GM12874 (cell line): Measurements from ENCODE around the gene SLC32A1.

Source experiments
- TF ChIP-seq, protein P1 (sequence below): IDR thresholded peaks from 2 replicates; pipeline ENCODE4 v1.5.1; 2011; ENCODE audit warnings: low read depth, mild to moderate bottlenecking, control low read depth, low read length, moderate library complexity; ENCODE audit not compliant: insufficient read depth

SLC32A1 gene

DNA sequence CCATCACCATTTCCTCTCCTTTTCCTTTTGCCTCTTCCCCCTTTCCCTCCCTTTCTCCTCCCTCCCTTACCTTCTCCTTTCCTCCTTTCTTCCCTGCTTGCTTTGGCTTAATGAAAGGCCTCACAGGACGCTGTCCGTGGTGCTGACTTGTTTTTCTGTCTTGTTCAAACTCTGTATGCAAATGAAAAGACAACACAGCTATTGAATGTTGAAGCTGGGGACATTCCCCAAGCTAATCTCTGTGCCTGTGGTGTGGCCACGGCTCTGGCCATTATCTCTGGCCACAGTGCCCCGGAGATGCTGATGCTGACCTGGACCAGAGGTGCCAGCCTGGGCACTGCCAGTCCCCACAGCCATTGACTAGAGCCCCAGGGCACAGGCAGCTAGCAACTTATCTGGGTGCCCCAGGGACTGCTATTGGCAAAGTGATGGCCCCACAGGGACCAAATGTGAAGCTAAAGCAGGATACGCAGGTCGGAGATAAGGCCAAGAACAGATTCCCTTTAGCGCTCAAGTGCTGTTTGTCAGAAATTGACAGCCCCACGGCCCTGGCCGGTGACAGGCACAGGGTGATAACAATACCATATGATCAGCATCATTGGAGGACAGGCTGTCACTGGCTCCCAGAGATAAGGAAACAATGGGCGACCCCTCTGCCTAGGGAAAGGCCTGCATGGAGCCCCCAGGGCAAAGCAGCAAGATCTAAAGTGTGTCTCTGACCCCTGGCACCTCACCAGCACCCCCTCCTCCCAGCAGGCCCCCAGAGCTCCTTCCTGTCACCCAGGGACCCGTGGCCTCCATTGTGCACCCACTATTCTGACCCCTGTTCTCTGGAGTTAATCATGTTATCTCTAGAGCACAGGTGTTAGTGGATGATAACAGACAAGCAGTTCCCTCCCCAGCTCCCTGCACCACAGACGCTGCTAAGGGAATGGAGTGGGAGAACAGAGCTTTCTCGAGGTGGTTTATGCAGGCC is 31.6 kb upstream of the SLC32A1 start:
- TF ChIP-seq, protein P1, sequence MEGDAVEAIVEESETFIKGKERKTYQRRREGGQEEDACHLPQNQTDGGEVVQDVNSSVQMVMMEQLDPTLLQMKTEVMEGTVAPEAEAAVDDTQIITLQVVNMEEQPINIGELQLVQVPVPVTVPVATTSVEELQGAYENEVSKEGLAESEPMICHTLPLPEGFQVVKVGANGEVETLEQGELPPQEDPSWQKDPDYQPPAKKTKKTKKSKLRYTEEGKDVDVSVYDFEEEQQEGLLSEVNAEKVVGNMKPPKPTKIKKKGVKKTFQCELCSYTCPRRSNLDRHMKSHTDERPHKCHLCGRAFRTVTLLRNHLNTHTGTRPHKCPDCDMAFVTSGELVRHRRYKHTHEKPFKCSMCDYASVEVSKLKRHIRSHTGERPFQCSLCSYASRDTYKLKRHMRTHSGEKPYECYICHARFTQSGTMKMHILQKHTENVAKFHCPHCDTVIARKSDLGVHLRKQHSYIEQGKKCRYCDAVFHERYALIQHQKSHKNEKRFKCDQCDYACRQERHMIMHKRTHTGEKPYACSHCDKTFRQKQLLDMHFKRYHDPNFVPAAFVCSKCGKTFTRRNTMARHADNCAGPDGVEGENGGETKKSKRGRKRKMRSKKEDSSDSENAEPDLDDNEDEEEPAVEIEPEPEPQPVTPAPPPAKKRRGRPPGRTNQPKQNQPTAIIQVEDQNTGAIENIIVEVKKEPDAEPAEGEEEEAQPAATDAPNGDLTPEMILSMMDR: no peak

DNA sequence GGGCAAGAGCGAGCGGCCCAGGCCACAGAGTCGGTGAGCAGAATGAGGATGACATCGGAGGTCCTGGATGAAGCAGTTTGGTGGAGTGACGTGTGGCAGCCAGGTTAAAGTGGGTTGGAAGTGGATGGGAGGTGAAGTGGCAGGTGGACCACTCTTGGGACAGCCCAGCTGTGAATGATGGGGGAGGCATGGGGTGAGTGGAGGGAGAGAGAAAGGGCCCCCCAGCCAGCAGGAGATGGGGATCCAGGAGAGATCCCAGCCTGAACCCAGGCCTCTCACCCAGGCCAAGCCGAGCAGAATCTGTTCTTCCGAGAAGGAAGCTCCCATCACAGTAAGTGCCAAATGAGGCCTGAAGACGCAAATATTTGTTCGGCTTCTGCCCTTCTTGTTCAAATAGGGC is 27.0 kb upstream of the SLC32A1 start:
- TF ChIP-seq, protein P1: no peak

DNA sequence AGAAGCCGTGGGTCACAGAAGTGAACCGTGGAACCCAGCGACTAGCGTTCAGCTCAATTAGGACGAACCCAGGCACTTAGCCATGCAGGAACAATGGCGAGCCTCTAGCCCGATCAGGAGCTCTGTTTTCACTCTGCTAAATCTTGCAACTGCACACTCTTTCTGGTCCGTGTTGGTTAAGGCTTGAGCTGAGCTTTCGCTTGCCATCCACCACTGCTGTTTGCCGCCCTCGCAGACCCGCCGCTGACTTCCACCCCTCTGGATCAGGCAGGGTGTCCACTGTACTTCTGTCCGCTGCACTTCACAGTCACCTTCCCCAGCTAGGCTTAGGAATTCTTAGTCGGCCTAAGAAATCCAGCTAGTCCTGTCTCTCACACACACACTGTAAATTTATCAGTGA is 25.7 kb upstream of the SLC32A1 start:
- TF ChIP-seq, protein P1: no peak

DNA sequence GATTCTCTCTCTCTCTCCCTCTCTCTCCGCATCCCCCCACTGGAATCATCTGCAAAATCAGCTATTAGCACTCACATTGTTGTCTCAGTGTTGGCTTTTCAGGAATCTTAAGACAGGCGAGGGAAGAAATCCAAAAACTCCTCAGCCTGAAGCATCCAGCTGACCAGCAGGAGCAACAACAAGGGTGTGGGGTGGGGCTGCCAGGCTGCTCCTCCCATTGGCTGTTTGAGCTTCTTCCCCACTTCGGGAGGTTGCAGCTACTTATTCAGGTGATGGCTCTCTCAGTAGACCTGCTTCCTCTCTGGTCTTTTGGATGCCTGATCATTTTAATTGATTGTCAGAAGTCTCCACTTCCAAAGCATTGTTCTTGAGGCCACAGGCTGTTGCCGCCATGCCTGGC is 24.1 kb upstream of the SLC32A1 start:
- TF ChIP-seq, protein P1: no peak

DNA sequence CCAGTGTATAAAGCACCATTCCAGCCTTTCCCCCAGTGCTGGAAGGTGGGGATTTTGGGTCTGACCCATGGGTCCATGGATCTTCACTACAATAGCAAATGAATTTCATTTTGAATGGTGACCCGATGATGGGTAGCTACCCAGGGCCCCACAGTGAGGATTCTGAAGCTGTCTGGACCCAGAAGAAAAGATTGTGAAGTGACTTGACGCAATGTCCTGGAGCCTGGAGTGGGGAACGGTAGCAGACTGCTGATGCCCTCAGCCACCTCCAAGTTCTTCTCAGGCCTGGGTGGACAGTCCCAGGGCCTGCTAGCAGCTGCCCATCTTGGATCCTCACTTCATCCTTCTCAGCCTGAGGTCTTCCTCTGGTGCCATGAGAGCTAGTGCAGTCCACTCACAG is 23.4 kb upstream of the SLC32A1 start:
- TF ChIP-seq, protein P1: no peak

DNA sequence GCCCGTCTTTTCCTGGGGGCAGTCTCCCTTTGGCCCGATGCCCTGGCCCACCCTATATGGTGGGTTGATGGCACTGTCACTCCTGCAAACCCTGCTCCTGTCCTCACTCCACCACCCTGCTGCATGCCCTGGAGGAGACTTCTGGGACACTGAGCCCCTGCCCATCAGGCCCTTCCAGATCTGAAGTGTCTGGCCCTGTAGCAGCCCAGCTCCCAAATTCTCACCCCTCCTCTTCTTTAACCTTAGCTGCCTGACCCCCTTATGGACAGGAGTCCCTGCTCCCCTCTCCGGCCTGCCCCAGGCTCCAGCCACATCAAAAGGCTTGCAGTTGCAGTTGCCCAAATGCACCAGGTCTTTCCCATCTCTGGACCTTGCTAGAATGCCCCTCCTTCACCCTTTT is 20.8 kb upstream of the SLC32A1 start:
- TF ChIP-seq, protein P1: no peak

DNA sequence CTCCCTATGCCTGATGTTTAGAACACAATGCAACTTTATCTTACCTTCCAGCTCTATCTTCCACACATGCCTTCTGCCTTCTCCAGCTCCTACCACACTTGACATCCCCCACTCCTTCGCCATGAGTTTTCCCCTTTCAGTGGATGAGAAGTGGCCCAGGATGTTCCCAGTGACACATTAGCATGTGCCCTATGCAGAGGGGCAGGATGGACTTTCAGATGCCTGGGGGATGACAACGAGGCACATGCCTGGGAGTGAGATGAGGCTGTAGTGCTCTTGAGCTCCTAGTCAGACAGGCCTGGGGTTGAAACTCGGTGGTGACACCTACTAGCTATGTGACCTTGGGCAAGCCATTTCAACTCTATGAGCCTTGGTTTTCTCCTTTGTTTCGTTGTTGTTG is 20.1 kb upstream of the SLC32A1 start:
- TF ChIP-seq, protein P1: no peak
